GM12891 (cell line): Measurements from ENCODE around the gene GALNT18.

Experiments
- POLR2A ChIP-seq: IDR thresholded peaks from 2 replicates; pipeline ENCODE4 v1.6.1; 2011; ENCODE audit warnings: low read depth, low read length, control low read depth
- POLR2AphosphoS5 ChIP-seq: IDR thresholded peaks from 2 replicates; pipeline ENCODE4 v1.6.1; 2011; ENCODE audit warnings: low read depth, low read length, control low read depth

- TF ChIP-seq POLR2A (no peak), POLR2AphosphoS5 (no peak)
Observed at GRCh38 chr11:11380883-11381282, 240.9 kb downstream of the GALNT18 start.
